Epithelial cell of prostate (primary cell): ENCODE results near the gene GPR152.
A peak's percentile ranks its signal among the peaks of the same experiment; 100 is the strongest.
"Not testable (repeated sequence)": the region's sequence is repeated elsewhere in the genome, so short reads cannot be mapped to it uniquely, and the experiment has no call there.

Source experiments
- DNase-seq: peaks from one replicate; pipeline ENCODE4 v3.0.0-alpha.2; 2011; ENCODE audit warnings: low read depth, low spot score
- H3K27ac ChIP-seq: fragments of 450-650 bp; 2 replicates; pipeline ENCODE4 v1.5.1; 2017; ENCODE audit warnings: mild to moderate bottlenecking

The GPR152 gene

GRCh38 chr11:67466962-67467771 is 14.6 kb upstream of the GPR152 start:
- peak overlapping the region; percentile 87 for H3K27ac ChIP-seq
- no peak for DNase-seq

- no peak overlapping the region for H3K27ac ChIP-seq
- no peak for DNase-seq
Observed at GRCh38 chr11:67466367-67466766, 13.8 kb upstream of the GPR152 start.

- DNase-seq = not testable (repeated sequence)
- peak overlapping the region; percentile 91 for H3K27ac ChIP-seq
Observed at GRCh38 chr11:67465530-67465929, 13.0 kb upstream of the GPR152 start.

- H3K27ac ChIP-seq = peak overlapping the region; percentile 91
- DNase-seq = no peak
Observed at GRCh38 chr11:67465189-67465510, 12.6 kb upstream of the GPR152 start.

- peak overlapping the region; percentile 91 for H3K27ac ChIP-seq
- peak; percentile 70 for DNase-seq
Observed at GRCh38 chr11:67464411-67465188, 12.1 kb upstream of the GPR152 start.

- DNase-seq = no peak
- H3K27ac ChIP-seq = peak overlapping the region; percentile 91
Observed at GRCh38 chr11:67463680-67464410, 11.3 kb upstream of the GPR152 start.

- DNase-seq = no peak
- peak overlapping the region; percentile 91 for H3K27ac ChIP-seq
Observed at GRCh38 chr11:67463186-67463585, 10.7 kb upstream of the GPR152 start.

- no peak for DNase-seq
Observed at GRCh38 chr11:67458266-67458665, 5.7 kb upstream of the GPR152 start.

GRCh38 chr11:67457453-67457852 is 4.9 kb upstream of the GPR152 start:
- no peak overlapping the region for H3K27ac ChIP-seq
- DNase-seq = no peak

More at GRCh38 chr11:67458266-67458665, 5.7 kb upstream of the GPR152 start:
- H3K27ac ChIP-seq = no peak overlapping the region

GRCh38 chr11:67456068-67456705 is 3.7 kb upstream of the GPR152 start:
- no peak overlapping the region for H3K27ac ChIP-seq
- no peak for DNase-seq

GRCh38 chr11:67455054-67455453 is 2.5 kb upstream of the GPR152 start, which contains the start of gene CABP4:
TSS of gene CABP4 (plus strand) at chr11:67455354. CDS start at chr11:67455424, 70 bp downstream.
- no peak within 1 kb of the TSS for H3K27ac ChIP-seq
- no peak for DNase-seq

GRCh38 chr11:67453816-67454732 is 1.5 kb upstream of the GPR152 start:
- DNase-seq = no peak
- H3K27ac ChIP-seq = no peak overlapping the region

- no peak for DNase-seq
- no peak overlapping the region for H3K27ac ChIP-seq
Observed at GRCh38 chr11:67451658-67451976, 912 bp downstream of the GPR152 start.

GRCh38 chr11:67450796-67451657 is 1.5 kb downstream of the GPR152 start:
- H3K27ac ChIP-seq = no peak overlapping the region
- no peak for DNase-seq

- no peak overlapping the region for H3K27ac ChIP-seq
- DNase-seq = no peak
Observed at GRCh38 chr11:67449116-67449844, 3.2 kb downstream of the GPR152 start.

GRCh38 chr11:67448220-67448609 is 4.3 kb downstream of the GPR152 start:
- DNase-seq = no peak
- no peak overlapping the region for H3K27ac ChIP-seq

- H3K27ac ChIP-seq = no peak overlapping the region
- no peak for DNase-seq
Observed at GRCh38 chr11:67445515-67445914, 7.0 kb downstream of the GPR152 start.
